Fibroblast of lung (primary cell): ENCODE measurements around the gene OPTN.

Source experiments
- EZH2 ChIP-seq: IDR thresholded peaks from 2 replicates; pipeline ENCODE4 v1.5.1; 2012; ENCODE audit warnings: low read length, control low read depth, mild to moderate bottlenecking; ENCODE audit errors: missing control alignments
- TF ChIP-seq, protein P1 (sequence below), 2 donors: IDR thresholded peaks in 1 of 2; conservative IDR thresholded peaks in 1 of 2; 1 replicate in 1 of 2; 2 replicates in 1 of 2; pipeline ENCODE4 v1.5.1; 2011 to 2012; ENCODE audit warnings: low read length in 2 of 2, control low read depth in 1 of 2, inconsistent platforms in 1 of 2, low read depth in 1 of 2, mild to moderate bottlenecking in 1 of 2

- TF ChIP-seq, protein P1, sequence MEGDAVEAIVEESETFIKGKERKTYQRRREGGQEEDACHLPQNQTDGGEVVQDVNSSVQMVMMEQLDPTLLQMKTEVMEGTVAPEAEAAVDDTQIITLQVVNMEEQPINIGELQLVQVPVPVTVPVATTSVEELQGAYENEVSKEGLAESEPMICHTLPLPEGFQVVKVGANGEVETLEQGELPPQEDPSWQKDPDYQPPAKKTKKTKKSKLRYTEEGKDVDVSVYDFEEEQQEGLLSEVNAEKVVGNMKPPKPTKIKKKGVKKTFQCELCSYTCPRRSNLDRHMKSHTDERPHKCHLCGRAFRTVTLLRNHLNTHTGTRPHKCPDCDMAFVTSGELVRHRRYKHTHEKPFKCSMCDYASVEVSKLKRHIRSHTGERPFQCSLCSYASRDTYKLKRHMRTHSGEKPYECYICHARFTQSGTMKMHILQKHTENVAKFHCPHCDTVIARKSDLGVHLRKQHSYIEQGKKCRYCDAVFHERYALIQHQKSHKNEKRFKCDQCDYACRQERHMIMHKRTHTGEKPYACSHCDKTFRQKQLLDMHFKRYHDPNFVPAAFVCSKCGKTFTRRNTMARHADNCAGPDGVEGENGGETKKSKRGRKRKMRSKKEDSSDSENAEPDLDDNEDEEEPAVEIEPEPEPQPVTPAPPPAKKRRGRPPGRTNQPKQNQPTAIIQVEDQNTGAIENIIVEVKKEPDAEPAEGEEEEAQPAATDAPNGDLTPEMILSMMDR (conservative IDR thresholded peaks at IDR 0.05 in 1 of 2, IDR thresholded peaks at IDR 0.05 in 1 of 2; ENCODE audit: low read depth in 1 of 2, low read length in 2 of 2): no peak
- TF ChIP-seq EZH2: no peak
These were observed 13.6 kb downstream of the OPTN start for GRCh38 chr10:13113544-13113943.
